SIG-M5 treated with dmso at 0.1 percent for 504 hours (cell line): Measurements from ENCODE around the gene SLC2A11.
A peak's percentile ranks its signal among the peaks of the same experiment; 100 is the strongest.
"Not testable (repeated sequence)": the region's sequence is repeated elsewhere in the genome, so short reads cannot be mapped to it uniquely, and the experiment has no call there.

Experiments
- DNase-seq: peaks from one replicate; lab custom pipeline; 2025; ENCODE audit not compliant: unreplicated experiment; lab: John Stamatoyannopoulos, UW

SLC2A11 gene

GRCh38 chr22:23846081-23846469 is 11.6 kb upstream of the SLC2A11 start:
- DNase-seq = no peak

- DNase-seq = no peak
Observed at GRCh38 chr22:23847310-23847920, 10.3 kb upstream of the SLC2A11 start.

GRCh38 chr22:23847991-23848864 is 9.4 kb upstream of the SLC2A11 start:
- DNase-seq = no peak

- DNase-seq = peak; percentile 62
Observed at GRCh38 chr22:23849009-23850006, 8.4 kb upstream of the SLC2A11 start.

GRCh38 chr22:23850136-23850611 is 7.5 kb upstream of the SLC2A11 start:
- DNase-seq = no peak

- peak; percentile 43 for DNase-seq
Observed at GRCh38 chr22:23856721-23857605, 712 bp upstream of the SLC2A11 start.

GRCh38 chr22:23858484-23858815 is 775 bp downstream of the SLC2A11 start:
- DNase-seq = no peak

GRCh38 chr22:23859201-23859600 is 1.5 kb downstream of the SLC2A11 start:
- DNase-seq = no peak

GRCh38 chr22:23860187-23860586 is 2.5 kb downstream of the SLC2A11 start:
- DNase-seq = not testable (repeated sequence)

GRCh38 chr22:23862103-23862502 is 4.4 kb downstream of the SLC2A11 start:
- peak; percentile 3 for DNase-seq

GRCh38 chr22:23864499-23865154 is 7.0 kb downstream of the SLC2A11 start:
- not testable (repeated sequence) for DNase-seq

GRCh38 chr22:23868580-23868979 is 10.9 kb downstream of the SLC2A11 start:
- DNase-seq = no peak

- no peak for DNase-seq
Observed at GRCh38 chr22:23874871-23875270, 17.2 kb downstream of the SLC2A11 start.

GRCh38 chr22:23875801-23876200 is 18.1 kb downstream of the SLC2A11 start:
- DNase-seq = no peak

GRCh38 chr22:23877566-23877965 is 19.9 kb downstream of the SLC2A11 start:
- DNase-seq = no peak

- DNase-seq = no peak
Observed at GRCh38 chr22:23878219-23878618, 20.5 kb downstream of the SLC2A11 start.

GRCh38 chr22:23882370-23882769 is 24.7 kb downstream of the SLC2A11 start:
- no peak for DNase-seq

GRCh38 chr22:23883658-23884057 is 26.0 kb downstream of the SLC2A11 start:
- no peak for DNase-seq

GRCh38 chr22:23884140-23884539 is 26.5 kb downstream of the SLC2A11 start:
- no peak for DNase-seq
